ENCODE data around the gene SIK1.

SIK1 gene

DNA sequence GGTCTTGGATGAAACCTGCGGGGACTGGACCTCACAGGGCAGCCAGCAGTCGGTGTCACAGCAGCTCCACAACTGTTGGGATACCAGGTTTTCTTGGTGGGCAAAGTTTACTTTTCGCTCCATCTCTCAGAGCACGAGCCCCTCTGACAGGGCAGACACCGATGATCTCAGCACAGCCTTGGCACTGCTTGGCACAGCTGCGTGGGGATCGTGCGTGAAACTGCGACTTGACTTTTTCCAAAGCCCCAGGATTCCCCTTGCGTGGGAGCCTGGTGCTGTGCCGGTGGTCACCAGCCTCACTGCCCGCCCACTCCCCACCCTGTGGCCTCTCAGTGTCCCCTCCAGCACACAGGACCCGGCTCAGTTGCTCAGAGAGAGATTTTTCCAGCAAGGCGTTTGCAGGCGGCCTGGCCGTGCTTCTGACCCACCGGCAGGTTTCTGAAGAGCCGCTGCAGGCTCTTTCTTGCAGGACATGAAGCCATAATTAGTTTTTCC is 57.3 kb downstream of the SIK1 start:
- no peak for TF ChIP-seq ZBTB1 (tag by site-specific recombination; IDR thresholded peaks at IDR 0.05)
- TF ChIP-seq ZNF155 (tag by site-specific recombination; IDR thresholded peaks at IDR 0.05), result no peak
- TF ChIP-seq EGR2 (tag by site-specific recombination; IDR thresholded peaks at IDR 0.05; ENCODE audit: low read depth), result no peak
- TF ChIP-seq OSR2 (tag by site-specific recombination; IDR thresholded peaks at IDR 0.05), result no peak
- H3K4me3 ChIP-seq (ENCODE audit: low read depth, low read length), result no peak overlapping the region
- no peak overlapping the region for H3K27ac ChIP-seq (ENCODE audit: extremely low read depth, low read depth, low read length)
- no peaks in the 10 kb centered on the region; the same call in 1 of the 2 replicates for H3K4me1 ChIP-seq (ENCODE audit: control insufficient read depth, insufficient read depth, low read length)
- ChIA-PET POLR2A (no interaction called here), CTCF (no interaction called here)
- H3K36me3 ChIP-seq (ENCODE audit: control insufficient read depth in 2 of 2, insufficient read depth in 1 of 2, low read length in 2 of 2), result no peaks in the 10 kb centered on the region
- H3K9me3 ChIP-seq (ENCODE audit: control insufficient read depth, insufficient read depth, low read depth, low read length), result no peaks in the 10 kb centered on the region

DNA sequence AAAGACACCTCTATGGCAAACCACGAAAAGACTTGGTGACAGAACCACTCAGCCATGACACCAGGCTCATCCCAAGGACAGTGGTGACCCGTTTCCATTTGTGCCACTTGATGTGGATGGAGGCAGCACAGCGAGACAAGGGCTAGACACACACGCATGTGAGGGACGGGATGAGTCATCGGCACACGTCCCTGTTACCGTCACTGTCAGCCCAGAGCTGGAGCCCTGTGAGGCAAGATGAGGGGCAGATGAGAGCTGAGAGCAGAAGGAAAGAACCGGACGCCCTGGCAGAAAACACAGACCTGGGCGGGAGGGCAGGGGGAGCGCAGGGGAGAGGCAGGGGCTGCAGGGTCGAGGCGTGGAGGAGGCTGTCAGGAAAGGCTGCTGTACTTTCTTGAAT is 57.8 kb downstream of the SIK1 start:
- CTCF ChIA-PET, result no interaction called here
- Histone ChIP-seq H3K4me3 (ENCODE audit: low read depth, low read length) (no peak overlapping the region), H3K9me3 (ENCODE audit: control insufficient read depth, insufficient read depth, low read depth, low read length) (no peaks in the 10 kb centered on the region), H3K27ac (ENCODE audit: extremely low read depth, low read depth, low read length) (no peak overlapping the region), H3K4me1 (ENCODE audit: control insufficient read depth, insufficient read depth, low read length) (no peaks in the 10 kb centered on the region; the same call in 1 of the 2 replicates), H3K36me3 (ENCODE audit: control insufficient read depth in 2 of 2, insufficient read depth in 1 of 2, low read length in 2 of 2) (no peaks in the 10 kb centered on the region)
- POLR2A ChIA-PET, result interaction anchor here (0.6 kb wide), 1 partner anchor 14 kb away, joined by 5 read pairs; no protein-coding TSS in a partner anchor
- TF ChIP-seq ZNF248 (tag by site-specific recombination; IDR thresholded peaks at IDR 0.05), result no peak
- TF ChIP-seq ZNF266 (tag by site-specific recombination; IDR thresholded peaks at IDR 0.05; ENCODE audit: low read depth), result no peak
- TF ChIP-seq ZNF747 (tag by site-specific recombination; IDR thresholded peaks at IDR 0.05), result no peak
- TF ChIP-seq PRDM1 (tag by site-specific recombination; IDR thresholded peaks at IDR 0.05), result no peak

- ChIA-PET POLR2A (interaction anchor here (0.6 kb wide), 1 partner anchor 13 kb away, joined by 5 read pairs; no protein-coding TSS in a partner anchor), CTCF (no interaction called here)
- no peaks in the 10 kb centered on the region for H3K36me3 ChIP-seq (ENCODE audit: control insufficient read depth in 2 of 2, insufficient read depth in 1 of 2, low read length in 2 of 2)
- H3K4me1 ChIP-seq (ENCODE audit: control insufficient read depth, insufficient read depth, low read length), result no peaks in the 10 kb centered on the region; the same call in 1 of the 2 replicates
- H3K9me3 ChIP-seq (ENCODE audit: control insufficient read depth, insufficient read depth, low read depth, low read length), result no peaks in the 10 kb centered on the region
- TF ChIP-seq ZNF473 (tag by site-specific recombination; IDR thresholded peaks at IDR 0.05) (0 out of 2 replicates have a peak, but pooled peaks have one; percentile 35), ZSCAN4 (tag by site-specific recombination; IDR thresholded peaks at IDR 0.05) (peak; percentile 99), ZNF391 (tag by site-specific recombination; IDR thresholded peaks at IDR 0.05; ENCODE audit: borderline replicate concordance, low read depth) (no peak), SETDB1 (IDR thresholded peaks at IDR 0.05; ENCODE audit: insufficient read length, low read length) (no peak), ZFHX2 (tag by site-specific recombination; conservative IDR thresholded peaks at IDR 0.05) (0 out of 2 replicates have a peak, but pooled peaks have one; percentile 6), GLIS2 (tag by site-specific recombination; IDR thresholded peaks at IDR 0.05) (no peak), ZNF48 (tag by site-specific recombination; IDR thresholded peaks at IDR 0.05) (peak; percentile 94), ZNF311 (tag by site-specific recombination; IDR thresholded peaks at IDR 0.05; ENCODE audit: borderline replicate concordance) (peak; percentile 89), ZNF670 (tag by site-specific recombination; IDR thresholded peaks at IDR 0.05; ENCODE audit: low read depth) (no peak), SALL2 (tag by site-specific recombination; IDR thresholded peaks at IDR 0.05; ENCODE audit: borderline replicate concordance) (peak; percentile 66; the same call in 1 of the 2 replicates), MZF1 (tag by site-specific recombination; IDR thresholded peaks at IDR 0.05; ENCODE audit: borderline replicate concordance) (no peak), MEIS1 (CRISPR knock-in tag; IDR thresholded peaks at IDR 0.05; ENCODE audit: borderline replicate concordance) (no peak), PRDM10 (tag by site-specific recombination; IDR thresholded peaks at IDR 0.05) (no peak), ZNF843 (tag by site-specific recombination; IDR thresholded peaks at IDR 0.05) (no peak)
- TF ChIP-seq, protein P1, sequence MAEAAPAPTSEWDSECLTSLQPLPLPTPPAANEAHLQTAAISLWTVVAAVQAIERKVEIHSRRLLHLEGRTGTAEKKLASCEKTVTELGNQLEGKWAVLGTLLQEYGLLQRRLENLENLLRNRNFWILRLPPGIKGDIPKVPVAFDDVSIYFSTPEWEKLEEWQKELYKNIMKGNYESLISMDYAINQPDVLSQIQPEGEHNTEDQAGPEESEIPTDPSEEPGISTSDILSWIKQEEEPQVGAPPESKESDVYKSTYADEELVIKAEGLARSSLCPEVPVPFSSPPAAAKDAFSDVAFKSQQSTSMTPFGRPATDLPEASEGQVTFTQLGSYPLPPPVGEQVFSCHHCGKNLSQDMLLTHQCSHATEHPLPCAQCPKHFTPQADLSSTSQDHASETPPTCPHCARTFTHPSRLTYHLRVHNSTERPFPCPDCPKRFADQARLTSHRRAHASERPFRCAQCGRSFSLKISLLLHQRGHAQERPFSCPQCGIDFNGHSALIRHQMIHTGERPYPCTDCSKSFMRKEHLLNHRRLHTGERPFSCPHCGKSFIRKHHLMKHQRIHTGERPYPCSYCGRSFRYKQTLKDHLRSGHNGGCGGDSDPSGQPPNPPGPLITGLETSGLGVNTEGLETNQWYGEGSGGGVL (tag by site-specific recombination; IDR thresholded peaks at IDR 0.05), result no peak
- H3K4me3 ChIP-seq (ENCODE audit: low read depth, low read length), result no peak overlapping the region
- no peak overlapping the region for H3K27ac ChIP-seq (ENCODE audit: extremely low read depth, low read depth, low read length)
Measured at GRCh38 chr21:43368685-43369084, 58.2 kb downstream of the SIK1 start.

Measured in HEK293 (cell line).